ENCODE data around the gene SSMEM1. TPM values are rescaled to one million over a fixed set of nuclear protein-coding genes. Genes with fewer than 3 reads are reported as not detected.

SSMEM1 gene
- total and polyA plus RNA-seq, 2 donors (not counting 1 experiment from before 2014, with no cell fraction given), result not detected

DNA sequence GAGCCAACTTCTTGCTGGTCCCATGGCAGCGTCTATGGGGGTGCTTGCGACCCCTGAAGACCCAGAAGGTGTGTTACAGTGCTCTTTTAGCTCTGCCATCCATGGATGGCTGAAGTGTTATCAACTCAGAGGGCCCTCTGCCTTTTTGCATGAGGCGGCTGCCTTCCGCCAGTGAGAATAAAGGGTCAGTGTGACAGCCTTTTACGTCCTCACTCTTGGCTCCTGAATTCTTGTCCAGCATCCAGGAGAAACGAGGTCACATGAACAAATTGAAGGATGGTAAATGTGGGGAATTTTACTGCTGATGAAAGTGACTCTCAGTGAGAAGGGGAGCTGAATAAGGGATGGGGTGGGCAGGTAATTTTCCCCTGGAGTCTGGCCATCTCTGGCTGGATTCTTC is 24.1 kb downstream of the SSMEM1 start:
- Histone ChIP-seq H3K27me3 (replicated peaks in 1 of 4; ENCODE audit: control extremely low read depth in 1 of 4, control insufficient read depth in 3 of 4, insufficient read depth in 4 of 4, low read length in 3 of 4) (no peaks in the 10 kb centered on the region), H3K4me1 (ENCODE audit: control insufficient read depth in 2 of 2, insufficient read depth in 2 of 2, low read length in 2 of 2) (no peaks in the 10 kb centered on the region), H2AFZ (ENCODE audit: insufficient read depth, low read depth, low read length, poor library complexity, severe bottlenecking) (no peak overlapping the region), H3K27ac (ENCODE audit: low read length in 2 of 2) (no peak overlapping the region), H3K79me2 (ENCODE audit: control insufficient read depth, insufficient read depth, low read length) (no peaks in the 10 kb centered on the region), H3K4me2 (replicated peaks; ENCODE audit: low read depth, low read length, poor library complexity, severe bottlenecking) (no peak overlapping the region), H3K4me3 (ENCODE audit: control extremely low read depth in 1 of 5, extremely low read depth in 1 of 5, insufficient read depth in 1 of 5, low read depth in 2 of 5, low read length in 4 of 5) (no peak overlapping the region), H3K9me3 (ENCODE audit: control extremely low read depth in 1 of 3, control insufficient read depth in 2 of 3, insufficient read depth in 1 of 3, low read length in 2 of 3) (no peaks in the 10 kb centered on the region), H3K9ac (ENCODE audit: low read length) (no peak overlapping the region), H4K20me1 (ENCODE audit: control insufficient read depth, insufficient read depth, low read length, poor library complexity, severe bottlenecking) (no peaks in the 10 kb centered on the region), H3K36me3 (replicated peaks in 1 of 2; ENCODE audit: control extremely low read depth in 1 of 2, control insufficient read depth in 1 of 2, extremely low read depth in 1 of 2, insufficient read depth in 2 of 2, low read length in 1 of 2) (no peaks in the 10 kb centered on the region)
- H3K27me3 Mint-ChIP-seq, result peaks cover 15% of the 10 kb centered on the region
- H3K9me3 Mint-ChIP-seq (ENCODE audit: insufficient read depth), result no peaks in the 10 kb centered on the region
- H3K4me1 Mint-ChIP-seq, result no peaks in the 10 kb centered on the region
- DNase-seq, result no peak
- ATAC-seq (ENCODE audit: low read depth), result no peak
- no peak overlapping the region for H3K4me3 Mint-ChIP-seq
- intact Hi-C loops (cut with micrococcal nuclease), result no loop called here
- WGBS (ENCODE audit: insufficient coverage), result 71% methylated on average over 3 of the region's 6 CpGs
- POLR2A ChIA-PET, result no interaction called here
- CTCF ChIA-PET, result no interaction called here
- H3K27ac Mint-ChIP-seq, result no peak overlapping the region
- TF ChIP-seq, protein P1, sequence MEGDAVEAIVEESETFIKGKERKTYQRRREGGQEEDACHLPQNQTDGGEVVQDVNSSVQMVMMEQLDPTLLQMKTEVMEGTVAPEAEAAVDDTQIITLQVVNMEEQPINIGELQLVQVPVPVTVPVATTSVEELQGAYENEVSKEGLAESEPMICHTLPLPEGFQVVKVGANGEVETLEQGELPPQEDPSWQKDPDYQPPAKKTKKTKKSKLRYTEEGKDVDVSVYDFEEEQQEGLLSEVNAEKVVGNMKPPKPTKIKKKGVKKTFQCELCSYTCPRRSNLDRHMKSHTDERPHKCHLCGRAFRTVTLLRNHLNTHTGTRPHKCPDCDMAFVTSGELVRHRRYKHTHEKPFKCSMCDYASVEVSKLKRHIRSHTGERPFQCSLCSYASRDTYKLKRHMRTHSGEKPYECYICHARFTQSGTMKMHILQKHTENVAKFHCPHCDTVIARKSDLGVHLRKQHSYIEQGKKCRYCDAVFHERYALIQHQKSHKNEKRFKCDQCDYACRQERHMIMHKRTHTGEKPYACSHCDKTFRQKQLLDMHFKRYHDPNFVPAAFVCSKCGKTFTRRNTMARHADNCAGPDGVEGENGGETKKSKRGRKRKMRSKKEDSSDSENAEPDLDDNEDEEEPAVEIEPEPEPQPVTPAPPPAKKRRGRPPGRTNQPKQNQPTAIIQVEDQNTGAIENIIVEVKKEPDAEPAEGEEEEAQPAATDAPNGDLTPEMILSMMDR (IDR thresholded peaks at IDR 0.05), result no peak
- no peak for TF ChIP-seq EZH2 (IDR thresholded peaks at IDR 0.05; ENCODE audit: borderline replicate concordance, insufficient read depth, low read depth, low read length, poor library complexity, severe bottlenecking)

- Mint-ChIP-seq H3K4me1 (no peaks in the 10 kb centered on the region), H3K27ac (no peak overlapping the region), H3K9me3 (ENCODE audit: insufficient read depth) (no peaks in the 10 kb centered on the region), H3K4me3 (no peak overlapping the region), H3K27me3 (peaks cover 18% of the 10 kb centered on the region)
- DNase-seq (no peak), ATAC-seq (ENCODE audit: low read depth) (no peak)
- H2AFZ ChIP-seq (ENCODE audit: insufficient read depth, low read depth, low read length, poor library complexity, severe bottlenecking), result no peak overlapping the region
- no peak overlapping the region for H3K27ac ChIP-seq (ENCODE audit: low read length in 2 of 2)
- H4K20me1 ChIP-seq (ENCODE audit: control insufficient read depth, insufficient read depth, low read length, poor library complexity, severe bottlenecking), result no peaks in the 10 kb centered on the region
- no peak overlapping the region for H3K4me3 ChIP-seq (ENCODE audit: control extremely low read depth in 1 of 5, extremely low read depth in 1 of 5, insufficient read depth in 1 of 5, low read depth in 2 of 5, low read length in 4 of 5)
- intact Hi-C loops (cut with micrococcal nuclease), result no loop called here
- no peaks in the 10 kb centered on the region for H3K27me3 ChIP-seq (replicated peaks in 1 of 4; ENCODE audit: control extremely low read depth in 1 of 4, control insufficient read depth in 3 of 4, insufficient read depth in 4 of 4, low read length in 3 of 4)
- H3K4me1 ChIP-seq (ENCODE audit: control insufficient read depth in 2 of 2, insufficient read depth in 2 of 2, low read length in 2 of 2), result no peaks in the 10 kb centered on the region
- no peak overlapping the region for H3K4me2 ChIP-seq (replicated peaks; ENCODE audit: low read depth, low read length, poor library complexity, severe bottlenecking)
- H3K36me3 ChIP-seq (replicated peaks in 1 of 2; ENCODE audit: control extremely low read depth in 1 of 2, control insufficient read depth in 1 of 2, extremely low read depth in 1 of 2, insufficient read depth in 2 of 2, low read length in 1 of 2), result no peaks in the 10 kb centered on the region
- ChIA-PET CTCF (no interaction called here), POLR2A (no interaction called here)
- no peaks in the 10 kb centered on the region for H3K9me3 ChIP-seq (ENCODE audit: control extremely low read depth in 1 of 3, control insufficient read depth in 2 of 3, insufficient read depth in 1 of 3, low read length in 2 of 3)
- H3K79me2 ChIP-seq (ENCODE audit: control insufficient read depth, insufficient read depth, low read length), result no peaks in the 10 kb centered on the region
- no peak overlapping the region for H3K9ac ChIP-seq (ENCODE audit: low read length)
- no peak for TF ChIP-seq EZH2 (IDR thresholded peaks at IDR 0.05; ENCODE audit: borderline replicate concordance, insufficient read depth, low read depth, low read length, poor library complexity, severe bottlenecking)
- TF ChIP-seq, protein P1 (IDR thresholded peaks at IDR 0.05), result no peak
- no CpG with 5 or more reads among the region's 2 CpGs for WGBS (ENCODE audit: insufficient coverage)
Observed at GRCh38 chr7:130232209-130232608, 24.5 kb downstream of the SSMEM1 start.

Measured in B cell (primary cell).